ENCODE data around the gene SPOCK2.

DNA sequence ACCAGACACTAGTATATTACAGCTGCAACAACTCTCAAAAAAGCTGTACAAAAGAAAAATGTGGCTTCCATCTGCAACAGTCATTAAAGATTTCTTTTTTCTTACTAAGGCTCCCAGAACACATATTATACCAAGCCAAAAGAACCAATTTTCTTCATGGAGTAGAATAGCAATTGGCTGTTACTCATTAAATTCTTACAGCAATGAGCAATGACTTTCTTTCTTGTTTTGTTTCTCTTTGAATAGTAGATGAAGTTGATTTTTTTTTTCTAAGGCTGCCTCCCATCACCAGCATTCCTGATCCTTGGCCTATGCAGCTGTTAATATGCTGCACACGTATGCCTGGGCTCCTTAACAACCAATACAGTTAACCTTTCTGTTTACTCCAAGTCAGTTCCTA, 36.6 kb upstream of the SPOCK2 start:
- TF ChIP-seq, protein P1, sequence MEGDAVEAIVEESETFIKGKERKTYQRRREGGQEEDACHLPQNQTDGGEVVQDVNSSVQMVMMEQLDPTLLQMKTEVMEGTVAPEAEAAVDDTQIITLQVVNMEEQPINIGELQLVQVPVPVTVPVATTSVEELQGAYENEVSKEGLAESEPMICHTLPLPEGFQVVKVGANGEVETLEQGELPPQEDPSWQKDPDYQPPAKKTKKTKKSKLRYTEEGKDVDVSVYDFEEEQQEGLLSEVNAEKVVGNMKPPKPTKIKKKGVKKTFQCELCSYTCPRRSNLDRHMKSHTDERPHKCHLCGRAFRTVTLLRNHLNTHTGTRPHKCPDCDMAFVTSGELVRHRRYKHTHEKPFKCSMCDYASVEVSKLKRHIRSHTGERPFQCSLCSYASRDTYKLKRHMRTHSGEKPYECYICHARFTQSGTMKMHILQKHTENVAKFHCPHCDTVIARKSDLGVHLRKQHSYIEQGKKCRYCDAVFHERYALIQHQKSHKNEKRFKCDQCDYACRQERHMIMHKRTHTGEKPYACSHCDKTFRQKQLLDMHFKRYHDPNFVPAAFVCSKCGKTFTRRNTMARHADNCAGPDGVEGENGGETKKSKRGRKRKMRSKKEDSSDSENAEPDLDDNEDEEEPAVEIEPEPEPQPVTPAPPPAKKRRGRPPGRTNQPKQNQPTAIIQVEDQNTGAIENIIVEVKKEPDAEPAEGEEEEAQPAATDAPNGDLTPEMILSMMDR (conservative IDR thresholded peaks at IDR 0.05 in 1 of 2, IDR thresholded peaks at IDR 0.05 in 1 of 2; ENCODE audit: low read depth in 1 of 2, low read length in 2 of 2) = no peak
- no peak for TF ChIP-seq EZH2 (IDR thresholded peaks at IDR 0.05; ENCODE audit: low read length, missing control alignments)

Measured in fibroblast of lung (primary cell).